Lower leg skin (tissue), 3 donors: ENCODE results near the gene ZC3HAV1L.

ENCODE experiments used
- CTCF ChIP-seq, 3 donors: fragments of 450-650 bp; IDR thresholded peaks; one replicate each; pipeline ENCODE4 v1.5.1; 2016; ENCODE audit warnings: antibody characterized with exemption in 3 of 3, mild to moderate bottlenecking in 3 of 3, moderate library complexity in 2 of 3
- POLR2A ChIP-seq, 2 donors: fragments of 450-650 bp; IDR thresholded peaks; one replicate each; pipeline ENCODE4 v1.6.1; 2016 to 2017; ENCODE audit warnings: antibody characterized with exemption in 2 of 2, mild to moderate bottlenecking in 1 of 2, moderate library complexity in 1 of 2

- no peak for TF ChIP-seq POLR2A (IDR thresholded peaks at IDR 0.05)
- no peak for TF ChIP-seq CTCF (IDR thresholded peaks at IDR 0.05)
Measured at GRCh38 chr7:139060695-139061237, 24.9 kb upstream of the ZC3HAV1L start.
